Progenitor cell of endocrine pancreas (in vitro differentiated cells): Measurements from ENCODE around the gene CACNG8. TPM values are rescaled to one million over a fixed set of nuclear protein-coding genes. Genes with fewer than 3 reads are reported as not detected.

Experiments
- DNase-seq: peaks from one replicate; pipeline ENCODE4 v3.0.0; 2021; ENCODE audit warnings: low spot score; ENCODE audit not compliant: unreplicated experiment
- H3K27ac Mint-ChIP-seq: 2 replicates; pipeline ENCODE4 v1.8.0; 2021; ENCODE audit warnings: mild to moderate bottlenecking, moderate library complexity, mixed read lengths
- H3K27me3 Mint-ChIP-seq: 2 replicates; pipeline ENCODE4 v1.8.0; 2021; ENCODE audit warnings: mixed read lengths
- H3K36me3 Mint-ChIP-seq: 2 replicates; pipeline ENCODE4 v1.8.0; 2022; ENCODE audit warnings: mixed read lengths; ENCODE audit not compliant: insufficient read depth
- H3K4me1 Mint-ChIP-seq: 2 replicates; pipeline ENCODE4 v1.8.0; 2021; ENCODE audit warnings: low read depth, mixed read lengths
- H3K4me3 Mint-ChIP-seq: 2 replicates; pipeline ENCODE4 v1.8.0; 2021; ENCODE audit warnings: low read depth, mild to moderate bottlenecking, moderate library complexity, mixed read lengths
- H3K9me3 Mint-ChIP-seq: 2 replicates; pipeline ENCODE4 v1.8.0; 2021; ENCODE audit warnings: low read depth, mixed read lengths
- total RNA-seq: library from RNA; stranded (reverse); gene quantifications from 2 replicates; pipeline ENCODE4 v1.2.1, GENCODE V29; 2021
- TF ChIP-seq, protein P1 (sequence below): fragments of 200-600 bp; sonication (generic); IDR thresholded peaks from one replicate; pipeline ENCODE4 v1.5.0; 2021; ENCODE audit warnings: antibody characterized with exemption, mild to moderate bottlenecking; ENCODE audit not compliant: unreplicated experiment

CACNG8 gene
- total RNA-seq, 1 donor from 2014 or later: 0.36 TPM

DNA sequence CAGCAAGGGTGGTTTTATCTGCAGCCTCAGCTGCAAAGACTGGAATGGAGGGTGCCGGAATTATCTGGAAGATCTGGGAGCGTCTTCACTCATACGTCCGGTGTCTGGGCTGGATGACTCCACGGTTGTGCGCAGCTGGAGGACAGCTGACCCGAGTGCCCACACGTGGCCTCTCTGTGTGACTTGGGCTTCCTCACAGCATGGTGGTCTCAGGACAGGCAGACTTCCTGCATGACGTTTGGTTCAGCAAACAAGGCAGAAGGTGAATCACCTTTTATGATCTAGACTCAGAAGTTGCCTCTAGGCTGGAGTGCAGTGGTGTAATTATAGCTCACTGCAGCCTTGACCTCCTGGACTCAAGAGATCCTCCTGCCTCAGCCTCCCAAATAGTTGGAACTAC is 61.9 kb downstream of the CACNG8 start:
- H3K27ac Mint-ChIP-seq: no peak overlapping the region
- no peak for DNase-seq
- no peaks in the 10 kb centered on the region for H3K36me3 Mint-ChIP-seq
- H3K4me3 Mint-ChIP-seq: no peak overlapping the region
- TF ChIP-seq, protein P1, sequence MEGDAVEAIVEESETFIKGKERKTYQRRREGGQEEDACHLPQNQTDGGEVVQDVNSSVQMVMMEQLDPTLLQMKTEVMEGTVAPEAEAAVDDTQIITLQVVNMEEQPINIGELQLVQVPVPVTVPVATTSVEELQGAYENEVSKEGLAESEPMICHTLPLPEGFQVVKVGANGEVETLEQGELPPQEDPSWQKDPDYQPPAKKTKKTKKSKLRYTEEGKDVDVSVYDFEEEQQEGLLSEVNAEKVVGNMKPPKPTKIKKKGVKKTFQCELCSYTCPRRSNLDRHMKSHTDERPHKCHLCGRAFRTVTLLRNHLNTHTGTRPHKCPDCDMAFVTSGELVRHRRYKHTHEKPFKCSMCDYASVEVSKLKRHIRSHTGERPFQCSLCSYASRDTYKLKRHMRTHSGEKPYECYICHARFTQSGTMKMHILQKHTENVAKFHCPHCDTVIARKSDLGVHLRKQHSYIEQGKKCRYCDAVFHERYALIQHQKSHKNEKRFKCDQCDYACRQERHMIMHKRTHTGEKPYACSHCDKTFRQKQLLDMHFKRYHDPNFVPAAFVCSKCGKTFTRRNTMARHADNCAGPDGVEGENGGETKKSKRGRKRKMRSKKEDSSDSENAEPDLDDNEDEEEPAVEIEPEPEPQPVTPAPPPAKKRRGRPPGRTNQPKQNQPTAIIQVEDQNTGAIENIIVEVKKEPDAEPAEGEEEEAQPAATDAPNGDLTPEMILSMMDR: no peak
- peaks cover 5% of the 10 kb centered on the region for H3K4me1 Mint-ChIP-seq
- peaks cover 3% of the 10 kb centered on the region for H3K9me3 Mint-ChIP-seq
- H3K27me3 Mint-ChIP-seq: peaks cover 18% of the 10 kb centered on the region

DNA sequence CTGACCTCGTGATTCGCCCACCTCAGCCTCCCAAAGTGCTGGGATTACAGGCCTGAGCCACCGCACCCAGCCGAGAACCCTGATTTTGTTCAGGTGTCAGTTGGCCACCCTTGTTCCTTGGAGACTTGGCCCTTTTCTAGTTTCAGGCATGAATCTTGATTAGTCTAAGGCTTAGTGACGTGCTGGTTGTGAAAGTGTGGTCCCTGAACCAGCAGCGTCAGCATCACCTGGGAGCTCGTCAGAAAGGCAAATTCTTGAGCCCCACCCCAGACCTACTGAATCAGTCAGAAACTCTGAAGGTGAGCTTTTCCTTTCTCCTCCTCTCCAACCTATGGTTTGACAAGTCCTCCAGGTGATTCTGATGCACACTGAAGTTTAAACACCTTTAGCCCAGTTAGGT is 63.9 kb downstream of the CACNG8 start:
- H3K27ac Mint-ChIP-seq: no peak overlapping the region
- no peak for DNase-seq
- no peaks in the 10 kb centered on the region for H3K4me1 Mint-ChIP-seq
- no peak overlapping the region for H3K4me3 Mint-ChIP-seq
- TF ChIP-seq, protein P1: no peak
- peaks cover 28% of the 10 kb centered on the region for H3K27me3 Mint-ChIP-seq
- no peaks in the 10 kb centered on the region for H3K36me3 Mint-ChIP-seq
- H3K9me3 Mint-ChIP-seq: no peaks in the 10 kb centered on the region

DNA sequence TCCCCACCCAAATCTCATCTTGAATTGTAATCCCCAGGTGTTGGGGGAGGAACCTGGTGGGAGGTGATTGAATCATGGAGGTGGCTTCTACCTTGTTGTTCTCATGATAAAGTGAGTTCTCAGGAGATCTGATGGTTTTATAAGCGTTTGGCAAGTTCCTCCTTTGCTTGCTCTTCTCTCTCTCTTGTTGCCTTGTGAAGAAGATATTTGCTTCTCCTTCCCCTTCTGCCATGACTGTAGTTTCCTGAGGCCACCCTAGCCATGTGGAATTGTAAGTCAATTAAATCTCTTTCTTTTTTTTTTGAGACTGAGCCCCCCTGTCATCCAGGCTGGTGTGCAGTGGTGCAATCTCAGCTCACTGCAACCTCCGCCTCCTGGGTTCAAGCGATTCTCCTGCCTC is 66.6 kb downstream of the CACNG8 start:
- TF ChIP-seq, protein P1: no peak
- Mint-ChIP-seq H3K9me3 (no peaks in the 10 kb centered on the region), H3K27me3 (peaks cover 21% of the 10 kb centered on the region), H3K4me3 (no peak overlapping the region), H3K36me3 (no peaks in the 10 kb centered on the region), H3K4me1 (no peaks in the 10 kb centered on the region), H3K27ac (no peak overlapping the region)
- DNase-seq: no peak

DNA sequence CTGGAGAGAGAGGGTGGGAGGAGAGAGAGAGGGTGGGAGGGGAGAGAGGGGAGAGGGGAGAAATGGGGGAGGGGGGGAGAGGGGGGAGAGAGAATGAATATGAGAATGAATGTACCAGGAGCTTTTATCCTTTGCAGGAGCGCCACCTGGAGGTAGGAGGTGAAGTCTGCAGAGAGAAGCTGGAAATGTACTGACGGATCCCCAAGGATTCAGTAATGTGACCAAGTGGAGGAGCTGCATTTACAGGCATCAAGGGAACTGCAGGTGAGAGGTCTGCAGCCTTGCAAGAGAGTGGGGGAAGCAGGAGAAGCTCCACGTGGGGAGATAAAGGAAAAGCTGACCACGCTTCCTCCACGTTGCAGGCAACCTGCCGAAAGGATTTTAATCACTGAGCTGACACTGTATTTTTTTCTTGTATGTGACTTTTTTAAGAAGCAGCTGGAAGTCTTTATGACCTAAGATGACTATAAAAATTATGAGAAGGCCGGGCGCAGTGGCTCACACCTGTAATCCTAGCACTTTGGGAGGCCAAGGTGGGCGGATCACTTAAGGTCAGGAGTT is 67.3 kb downstream of the CACNG8 start:
- no peaks in the 10 kb centered on the region for H3K36me3 Mint-ChIP-seq
- no peaks in the 10 kb centered on the region for H3K4me1 Mint-ChIP-seq

DNA sequence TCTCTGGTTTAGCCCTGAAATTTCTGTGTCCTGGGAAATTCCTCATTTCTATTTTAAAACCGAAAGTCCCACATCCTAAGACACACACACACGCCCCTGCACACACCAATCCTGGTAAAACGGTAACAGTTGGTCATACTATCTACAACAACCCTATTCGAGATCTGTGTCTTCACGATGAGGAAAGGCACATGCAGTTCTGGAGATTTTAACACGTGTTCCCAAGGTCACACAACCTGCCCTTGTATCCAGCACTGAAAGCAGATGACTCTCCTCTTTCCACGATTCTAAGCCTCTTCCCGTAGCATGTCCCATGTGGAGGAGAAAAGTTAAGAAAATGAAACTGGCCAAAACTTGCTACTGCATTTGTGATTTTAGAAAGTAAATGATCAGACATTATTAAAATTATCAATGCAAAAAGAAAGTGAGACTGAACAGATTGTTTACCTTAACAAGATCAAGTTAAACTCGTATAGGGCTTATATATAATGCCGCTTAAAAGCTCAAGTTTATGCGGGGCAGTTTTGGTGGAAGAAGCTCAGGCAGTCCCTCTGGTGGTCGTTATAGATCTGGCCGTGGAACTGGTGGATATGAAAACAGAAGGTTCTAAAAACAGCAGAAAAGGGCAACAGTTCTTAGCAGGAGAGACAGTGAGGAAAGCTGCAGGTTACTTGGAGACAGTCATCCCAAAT is 68.3 kb downstream of the CACNG8 start:
- Mint-ChIP-seq H3K4me1 (no peaks in the 10 kb centered on the region), H3K27me3 (peaks cover 13% of the 10 kb centered on the region), H3K9me3 (no peaks in the 10 kb centered on the region), H3K36me3 (no peaks in the 10 kb centered on the region), H3K4me3 (no peak overlapping the region), H3K27ac (no peak overlapping the region)
- no peak for DNase-seq
- TF ChIP-seq, protein P1: peak; percentile 45

More for the DNA sequence above, 67.3 kb downstream of the CACNG8 start:
- no peak overlapping the region for H3K27ac Mint-ChIP-seq
- H3K9me3 Mint-ChIP-seq: no peaks in the 10 kb centered on the region
- no peak overlapping the region for H3K4me3 Mint-ChIP-seq
- peaks cover 16% of the 10 kb centered on the region for H3K27me3 Mint-ChIP-seq
- DNase-seq: peak; percentile 35
- TF ChIP-seq, protein P1: peak; percentile 63
